ENCODE measurements around the gene SYTL3.

DNA sequence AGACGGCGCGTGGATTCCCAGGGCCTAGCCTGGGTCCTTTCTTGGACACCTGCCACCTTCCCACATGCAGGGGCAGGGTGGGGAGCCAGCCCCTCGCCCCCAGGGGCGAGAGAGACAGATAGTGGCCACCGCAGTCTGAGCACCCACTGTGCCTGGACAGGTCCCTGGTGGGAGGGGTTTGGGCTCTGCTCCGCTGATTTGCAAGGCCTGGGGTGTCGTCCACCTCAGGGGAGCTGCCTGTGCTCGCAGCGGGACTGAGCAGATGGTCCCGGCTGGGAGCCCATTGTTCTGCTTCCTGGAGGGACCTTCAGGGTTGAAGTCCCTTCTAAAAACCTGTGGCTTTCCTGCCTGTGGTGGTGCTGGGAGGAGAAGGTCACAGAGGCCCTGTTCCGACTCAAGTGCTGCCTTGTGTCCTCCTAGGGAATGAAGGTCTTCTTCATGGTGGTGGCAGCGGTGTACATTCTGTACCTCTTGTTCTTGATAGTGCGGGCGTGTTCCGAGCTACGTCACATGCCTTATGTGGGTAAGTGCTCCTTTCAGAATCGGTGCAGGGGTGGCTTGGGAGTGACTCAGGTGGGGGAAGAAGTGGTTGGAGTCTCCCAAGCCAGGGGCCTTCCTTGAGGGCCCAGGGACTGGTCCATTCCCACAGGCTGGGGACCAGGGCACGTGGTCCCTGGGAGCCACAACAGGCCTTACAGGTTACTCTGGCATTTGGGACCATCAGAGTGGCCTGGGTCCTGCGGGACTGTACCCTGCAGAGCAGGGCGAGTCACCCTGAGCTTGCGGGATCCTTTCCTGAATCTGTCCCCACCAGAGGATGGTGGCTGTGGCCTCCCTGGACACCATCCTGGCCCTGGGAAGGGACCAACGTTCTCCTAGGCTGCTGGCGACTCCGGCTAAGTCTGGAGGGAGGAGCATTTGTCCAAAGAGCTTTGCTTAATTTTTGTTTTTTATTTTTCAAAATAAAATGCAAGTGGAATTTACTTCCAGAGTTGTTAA is 24.9 kb upstream of the SYTL3 start:
- no peak for TF ChIP-seq CTCF (IDR thresholded peaks at IDR 0.05)
- no peak for TF ChIP-seq EP300 (IDR thresholded peaks at IDR 0.05; ENCODE audit: low read depth)
